LHCN-M2 (cell line): ENCODE measurements around the gene ZNF407. TPM values are rescaled to one million over a fixed set of nuclear protein-coding genes. Genes with fewer than 3 reads are reported as not detected.

ENCODE experiments used
- DNase-seq: peaks from one replicate; pipeline ENCODE4 v3.0.0-alpha.2; 2012; ENCODE audit warnings: low read depth
- total RNA-seq: library from RNA; depleted of rRNA; stranded (reverse); fragments of >200 nt; gene quantifications from 2 replicates; pipeline ENCODE4 v1.2.3, GENCODE V29; 2014

The ZNF407 gene
- total RNA-seq, 1 experiment from 2014 or later: 9.5 TPM

DNA sequence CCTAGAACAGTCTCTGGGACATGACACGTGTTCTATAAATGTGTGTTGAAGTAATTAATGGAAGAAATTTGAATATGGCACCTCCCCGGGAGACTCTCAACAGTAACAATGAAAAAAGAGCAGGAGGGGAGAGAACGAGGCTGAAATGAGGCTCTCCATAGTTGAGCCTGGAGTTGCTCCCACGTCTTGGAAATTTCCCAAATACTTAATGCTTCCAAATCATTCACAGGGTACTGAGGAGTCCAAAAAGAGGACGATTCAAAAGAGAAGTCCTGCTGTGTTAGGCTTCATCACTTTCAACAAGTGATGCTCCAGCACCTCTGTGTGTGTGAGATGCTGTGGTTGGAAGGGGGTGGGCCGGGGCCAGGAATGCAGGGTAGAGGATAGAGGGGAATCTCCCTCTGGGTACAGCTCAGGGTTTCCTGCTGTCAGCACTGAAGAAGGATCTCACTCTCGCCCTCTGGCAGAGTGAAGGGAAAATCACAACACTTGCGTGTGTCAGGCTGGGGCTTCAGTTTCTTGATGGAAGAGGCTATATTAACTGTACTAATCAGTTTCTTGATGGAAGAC lies 18.1 kb upstream of the ZNF407 start:
- DNase-seq: no peak

DNA sequence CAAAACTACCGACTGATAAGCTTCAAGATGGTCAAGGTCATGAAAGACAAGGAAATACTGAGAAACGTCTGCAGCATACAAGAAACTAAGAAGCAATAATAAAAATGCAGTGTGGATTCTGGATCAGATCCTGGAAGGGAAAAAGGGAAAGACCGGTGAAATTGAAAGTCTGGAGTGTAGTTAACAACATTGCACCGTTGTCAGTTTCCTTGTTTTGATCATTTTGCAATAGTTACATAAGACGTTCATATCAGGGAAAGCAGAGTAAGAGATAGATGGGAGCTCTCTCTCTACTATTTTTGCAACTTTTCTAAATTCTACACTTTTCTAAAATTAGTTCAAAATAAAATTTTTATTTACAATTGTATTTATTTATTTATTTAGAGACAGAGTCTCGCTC lies 15.0 kb upstream of the ZNF407 start:
- no peak for DNase-seq

DNA sequence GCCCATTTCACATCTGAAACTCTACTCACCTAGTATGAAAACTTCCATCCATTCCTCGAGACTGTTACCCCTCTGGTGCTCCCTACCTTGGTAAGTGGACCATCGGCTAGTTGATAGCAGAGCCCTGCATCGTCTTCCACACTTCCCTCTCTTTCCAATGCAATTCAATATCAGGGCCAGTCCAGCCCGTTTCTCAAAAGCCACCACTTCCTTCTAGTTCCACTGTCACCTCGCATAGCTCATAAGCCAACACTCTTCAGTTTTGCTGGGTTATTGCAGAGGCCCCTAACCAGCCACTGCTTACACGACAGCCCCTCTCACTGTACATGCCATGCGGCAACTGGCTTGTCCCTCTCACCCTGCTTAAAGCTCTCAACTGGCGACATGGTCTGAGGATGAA lies 10.2 kb upstream of the ZNF407 start:
- DNase-seq: no peak

DNA sequence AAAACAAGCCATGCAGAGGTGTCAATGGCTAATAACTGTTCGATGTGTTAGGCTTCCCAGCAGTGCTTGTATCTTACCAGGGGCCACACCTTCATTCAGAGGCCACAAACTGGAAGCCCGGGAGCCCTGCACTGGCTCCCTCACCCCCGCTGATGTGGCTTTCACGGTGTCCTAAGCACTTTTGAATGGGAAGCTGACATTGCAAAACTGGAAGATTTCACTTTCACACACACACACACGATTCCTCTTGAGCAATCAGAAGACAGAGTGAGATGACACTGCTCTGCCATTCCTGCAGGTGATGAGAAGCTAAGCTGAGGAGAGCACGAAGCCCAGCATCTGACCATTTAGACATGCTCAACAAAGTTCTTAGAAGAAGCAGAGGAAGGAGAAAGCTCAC lies 8.6 kb upstream of the ZNF407 start:
- DNase-seq: no peak

DNA sequence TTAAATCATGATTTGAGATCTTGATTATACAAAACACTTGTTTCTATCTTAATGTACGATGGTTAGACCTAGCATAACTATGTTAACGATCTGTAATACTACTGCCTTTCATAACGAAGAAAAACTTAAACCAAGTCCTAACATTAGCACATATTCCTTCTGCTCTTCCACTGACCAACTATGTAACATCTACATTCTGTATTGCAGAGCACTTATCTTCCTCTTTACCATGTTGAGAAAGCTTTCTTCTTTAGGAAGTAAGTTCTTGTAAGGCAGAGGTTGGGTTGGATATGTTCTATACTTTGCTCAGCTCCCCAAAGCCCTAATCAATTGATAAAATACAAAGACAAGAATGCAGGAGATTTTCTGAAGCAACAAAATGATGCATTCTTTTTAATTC lies 7.9 kb upstream of the ZNF407 start:
- no peak for DNase-seq

DNA sequence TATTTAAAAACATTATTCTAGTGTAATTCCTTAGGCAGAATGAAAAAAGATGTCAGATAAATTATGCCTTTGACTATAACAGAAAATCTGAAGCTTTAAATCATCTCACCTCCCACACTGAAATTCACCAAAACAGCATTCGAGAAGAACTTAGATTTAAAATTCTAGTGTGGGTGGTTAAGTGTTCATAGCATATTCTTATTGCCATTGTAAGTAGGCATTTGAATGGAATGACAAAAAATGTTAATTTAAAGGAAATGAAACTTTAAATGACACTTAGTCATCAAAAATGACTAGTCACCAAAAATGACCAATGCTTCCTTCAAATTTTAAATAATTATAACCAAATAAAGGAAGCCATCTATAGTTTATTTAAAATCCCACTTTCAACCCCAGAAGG lies 7.0 kb upstream of the ZNF407 start:
- DNase-seq: no peak

DNA sequence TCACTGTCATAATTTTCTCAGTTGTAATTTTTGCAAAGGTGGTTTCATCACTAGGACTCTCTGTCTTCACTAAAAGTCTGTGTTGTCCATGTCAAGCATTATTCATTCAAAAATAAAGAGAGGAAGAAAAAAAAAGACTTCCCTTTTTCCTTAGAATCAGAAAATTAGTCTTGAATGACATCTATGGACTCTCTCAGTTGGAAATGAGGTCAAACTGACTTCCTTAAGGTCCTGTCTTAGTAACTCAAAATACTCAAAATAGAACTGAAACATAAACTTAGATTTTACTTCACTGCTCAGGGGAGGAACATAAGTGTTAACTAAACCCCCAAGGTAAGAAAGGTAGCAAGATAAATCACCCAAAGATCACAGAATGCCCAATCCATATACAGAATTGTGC lies 2.2 kb upstream of the ZNF407 start:
- DNase-seq: no peak

DNA sequence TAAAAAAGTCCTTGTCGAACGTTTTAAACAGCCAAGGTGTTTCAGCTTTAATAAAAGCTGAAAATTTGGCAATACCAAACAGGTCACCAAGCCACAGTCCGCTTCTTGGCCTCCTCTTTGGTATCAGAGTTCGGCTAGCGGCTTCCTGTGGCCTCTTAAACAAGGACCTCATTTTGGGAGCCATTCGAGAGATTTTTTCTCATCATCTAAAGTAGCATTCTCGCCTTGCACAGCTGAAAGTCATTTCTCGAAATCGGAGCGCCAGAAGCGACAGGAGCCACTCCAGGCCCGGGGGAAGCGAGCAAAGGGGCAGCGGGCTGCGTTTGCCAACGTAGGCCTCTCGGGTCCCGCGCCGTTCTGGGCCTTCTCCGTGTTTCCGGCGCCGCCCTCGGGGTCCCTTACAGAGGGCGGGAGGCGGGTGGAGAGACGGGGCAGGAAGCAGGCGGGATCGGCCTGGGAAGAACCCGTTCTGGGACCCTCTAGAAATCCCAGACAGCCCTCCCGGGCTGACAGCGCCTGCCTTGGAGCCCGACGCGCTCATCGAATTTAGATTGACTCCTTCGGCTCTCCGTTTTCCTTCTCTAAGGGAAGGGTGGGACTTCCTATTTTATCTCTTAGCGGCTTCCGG lies 522 bp upstream of the ZNF407 start:
- DNase-seq: no peak

DNA sequence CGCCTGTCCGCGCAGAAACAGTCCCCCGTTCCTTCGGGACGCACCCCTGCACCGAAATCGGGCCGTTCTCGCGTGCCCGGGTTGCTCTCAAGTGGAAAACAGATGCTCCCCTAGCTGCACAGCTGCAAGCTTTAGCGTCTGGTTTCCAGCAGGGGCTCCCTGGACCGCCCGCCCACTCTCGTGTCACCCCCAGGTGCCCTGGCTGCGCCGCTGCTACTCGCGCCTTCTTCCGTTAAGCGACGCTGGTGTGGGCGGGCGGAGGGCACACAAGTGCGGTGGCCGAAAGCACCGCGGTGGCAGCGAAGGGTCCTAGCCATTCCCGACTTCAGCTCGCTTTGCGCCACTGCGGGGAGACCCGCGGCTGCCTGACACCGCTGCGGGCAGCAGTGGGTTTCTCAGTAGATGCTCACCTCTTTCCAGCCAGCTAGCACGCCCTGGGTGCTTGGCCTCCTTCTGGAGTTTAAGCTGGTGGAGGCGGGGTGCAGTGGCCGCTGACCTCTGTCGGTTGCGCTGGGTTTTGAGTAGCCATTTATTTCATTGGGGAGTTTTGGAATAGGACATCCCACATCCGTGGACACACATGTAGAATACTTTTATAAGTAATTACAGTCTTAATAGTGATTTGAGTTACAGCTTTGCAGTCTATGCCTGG lies 806 bp downstream of the ZNF407 start:
- peak; percentile 66 for DNase-seq

DNA sequence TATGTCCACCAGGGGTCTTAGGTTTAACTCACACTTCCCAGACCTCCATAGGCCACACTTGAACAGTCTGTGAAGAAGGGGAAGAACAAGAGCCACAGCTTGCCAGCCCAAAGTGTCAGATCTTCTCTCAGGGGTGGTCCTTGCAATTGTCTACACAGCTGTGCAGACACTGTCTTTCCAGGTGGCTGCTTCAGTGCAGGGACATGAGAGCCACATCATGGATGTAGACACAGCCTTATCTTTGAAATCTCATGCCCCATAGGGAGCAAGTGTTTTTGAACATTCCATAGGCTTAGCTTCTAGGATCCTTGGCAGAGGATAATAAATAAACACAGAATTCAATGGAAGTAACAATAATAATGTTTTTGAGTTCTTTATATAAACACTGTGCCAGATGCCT lies 6.7 kb downstream of the ZNF407 start:
- no peak for DNase-seq

DNA sequence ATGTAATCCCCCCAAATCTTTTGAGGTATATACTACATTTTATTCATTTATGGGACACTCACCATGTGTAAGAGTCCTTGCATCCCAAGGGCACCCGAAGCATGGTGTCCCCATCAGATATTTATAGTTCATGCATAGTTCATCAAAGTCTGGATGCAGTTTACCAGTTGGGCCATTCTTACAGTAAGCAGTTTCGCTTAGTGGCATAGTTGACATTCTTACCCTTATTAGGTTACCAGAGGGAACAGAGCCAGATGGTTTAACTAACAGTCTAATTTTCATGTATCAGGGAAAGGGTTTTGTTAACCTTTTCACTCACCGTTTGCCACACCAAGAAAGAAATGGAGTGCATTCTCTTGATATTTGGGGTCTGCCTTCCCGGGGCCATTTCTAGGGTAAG lies 7.1 kb downstream of the ZNF407 start:
- DNase-seq: no peak

DNA sequence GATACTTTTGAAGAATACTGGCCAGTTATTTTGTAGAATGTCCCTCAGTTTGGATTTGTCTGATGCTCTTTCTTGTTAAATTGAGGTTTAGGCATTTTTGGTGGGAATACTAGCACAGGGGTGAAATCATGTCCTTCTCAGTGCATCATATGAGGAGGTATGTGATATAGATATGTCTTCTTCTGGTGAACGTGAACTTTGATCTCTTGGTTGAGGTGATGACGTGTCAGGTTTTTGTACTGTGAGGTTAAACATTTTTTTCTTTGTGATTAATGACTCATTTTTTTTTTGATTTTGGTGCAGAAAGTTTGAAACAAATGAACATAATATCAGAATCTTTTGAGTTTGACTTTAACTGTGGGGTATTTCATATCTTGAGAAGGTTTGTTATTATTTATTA lies 11.0 kb downstream of the ZNF407 start:
- DNase-seq: no peak

DNA sequence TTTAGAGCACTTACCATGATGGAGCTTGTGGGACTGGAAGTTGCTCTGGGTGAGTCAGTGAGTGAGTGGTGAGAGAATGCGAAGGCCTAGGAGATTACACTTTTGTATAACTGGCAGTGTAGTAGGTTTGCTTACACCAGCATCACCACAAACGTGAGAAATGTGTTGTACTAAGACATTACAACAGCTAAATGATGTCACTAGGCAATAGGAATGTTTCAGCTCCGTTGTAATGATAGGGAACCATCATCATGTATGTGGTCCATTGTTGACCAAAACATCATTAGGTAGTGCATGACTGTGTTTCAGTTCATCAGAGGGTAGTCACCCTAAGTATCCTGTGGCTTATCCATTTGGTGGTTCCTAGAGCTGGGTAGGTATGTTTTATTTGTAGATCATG lies 11.9 kb downstream of the ZNF407 start:
- peak; percentile 56 for DNase-seq

DNA sequence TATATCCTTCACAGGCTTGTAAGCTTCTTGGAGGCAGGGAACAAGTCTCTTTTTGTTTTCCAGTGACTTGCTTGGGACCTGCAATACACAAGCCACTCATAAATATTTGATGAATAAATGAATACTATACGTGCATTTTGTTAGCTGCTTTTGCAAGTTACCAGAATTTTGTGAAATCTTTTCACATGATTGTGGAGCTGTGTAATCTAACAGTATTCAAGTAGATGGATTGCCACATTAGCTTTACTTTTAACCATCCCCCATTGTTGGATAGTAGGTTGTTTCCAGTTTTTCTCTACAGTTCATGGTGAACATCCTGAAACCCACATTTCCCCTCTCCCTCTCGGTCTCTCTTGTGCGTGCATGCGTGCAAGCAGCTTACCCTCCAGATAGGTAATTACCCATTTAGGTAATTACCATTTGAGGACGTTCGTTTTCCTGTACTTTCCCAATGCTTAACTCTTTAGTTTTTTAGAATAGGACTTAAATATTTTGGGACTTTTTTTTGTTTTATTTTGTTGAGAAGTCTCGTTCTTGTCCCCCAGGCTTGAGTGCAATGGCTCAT lies 12.5 kb downstream of the ZNF407 start:
- DNase-seq: no peak

DNA sequence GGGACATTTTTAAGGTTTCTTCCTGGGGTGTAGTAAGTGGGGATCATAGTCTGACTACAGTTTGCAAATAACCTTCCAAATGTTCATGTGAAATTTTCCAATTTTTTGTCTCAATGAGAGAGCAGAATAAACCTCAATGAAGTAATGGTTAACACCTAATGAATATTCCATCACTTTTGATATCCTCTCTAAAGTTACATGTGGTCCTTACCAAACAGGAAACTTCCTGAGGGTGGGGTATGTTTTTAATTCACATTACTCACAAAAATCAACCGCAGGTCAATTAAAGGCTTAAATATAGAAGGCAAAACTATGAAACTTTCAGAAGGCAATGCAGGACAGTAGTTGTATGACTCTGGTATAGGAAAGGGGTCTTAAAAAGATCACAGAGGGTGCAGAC lies 13.2 kb downstream of the ZNF407 start:
- DNase-seq: no peak

DNA sequence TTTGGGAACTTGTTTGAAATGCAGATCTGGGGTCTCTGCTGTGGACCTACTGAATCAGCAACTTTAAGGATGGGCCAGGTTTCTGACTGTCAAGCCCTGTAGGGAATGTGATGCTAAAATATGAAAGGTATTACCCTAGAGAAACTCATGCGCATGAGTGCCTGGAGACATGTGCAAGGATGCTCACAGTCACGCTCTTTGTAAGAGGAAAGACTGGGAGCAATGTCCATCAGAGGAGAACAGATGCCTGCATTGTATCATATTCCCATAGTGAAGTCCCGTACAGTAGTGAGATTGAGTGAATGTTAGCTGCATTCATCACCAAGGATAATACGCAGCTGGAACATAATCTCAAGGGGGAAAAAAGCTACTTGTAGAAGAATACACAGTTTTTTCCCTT lies 14.1 kb downstream of the ZNF407 start:
- no peak for DNase-seq

DNA sequence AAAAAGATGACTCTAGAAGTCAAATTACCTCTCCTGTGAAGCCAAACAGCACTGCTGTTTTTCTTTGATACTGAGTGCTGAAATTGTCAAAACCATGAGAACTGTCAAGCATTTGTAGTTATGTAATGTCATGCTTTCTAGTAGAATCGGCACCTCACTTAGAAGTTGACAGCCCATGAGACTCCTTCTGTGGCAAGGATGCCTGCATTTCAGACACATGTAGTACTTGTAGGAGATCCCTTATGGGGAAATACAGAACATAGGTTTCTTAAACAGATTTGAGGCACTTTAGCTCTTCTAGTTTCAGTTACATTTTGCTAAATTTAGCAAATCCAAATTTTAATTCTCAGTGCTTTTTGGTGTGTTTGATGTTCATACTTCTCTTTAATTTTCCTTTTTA lies 15.7 kb downstream of the ZNF407 start:
- no peak for DNase-seq

DNA sequence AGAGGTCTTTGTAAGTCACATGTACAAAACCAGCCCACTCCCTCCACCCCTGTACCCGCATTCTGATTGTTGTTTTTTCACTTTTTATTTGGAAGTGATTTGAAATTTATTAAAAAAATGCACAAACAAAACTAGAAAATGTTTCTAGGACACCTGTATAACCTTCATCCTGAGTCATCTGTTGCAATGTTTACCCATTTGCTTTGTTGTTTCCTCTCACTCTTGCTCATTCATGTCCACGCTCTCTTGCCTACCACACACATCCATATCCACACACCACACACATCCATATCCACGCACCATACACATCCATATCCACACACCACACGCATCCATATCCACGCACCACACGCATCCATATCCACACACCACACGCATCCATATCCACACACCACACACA lies 18.8 kb downstream of the ZNF407 start:
- DNase-seq: no peak

DNA sequence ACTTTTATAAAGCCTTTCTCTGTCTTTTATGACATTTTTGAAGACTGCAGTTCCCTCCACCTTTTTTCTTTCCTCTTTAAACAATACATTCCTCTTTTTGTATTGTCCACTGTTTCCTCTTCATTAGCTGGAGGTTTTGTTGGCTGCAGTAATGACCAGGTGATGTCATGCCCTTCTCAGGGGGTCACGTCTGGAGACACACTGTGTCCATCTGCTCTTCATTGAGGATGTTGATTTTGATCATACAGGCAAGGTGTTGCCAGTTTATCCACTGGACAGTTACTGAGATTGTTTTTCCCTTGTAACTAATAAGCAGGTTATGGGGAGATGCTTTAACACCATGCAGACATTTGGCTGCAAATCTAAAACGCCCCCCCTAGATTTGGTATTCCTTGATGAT lies 19.8 kb downstream of the ZNF407 start:
- no peak for DNase-seq

DNA sequence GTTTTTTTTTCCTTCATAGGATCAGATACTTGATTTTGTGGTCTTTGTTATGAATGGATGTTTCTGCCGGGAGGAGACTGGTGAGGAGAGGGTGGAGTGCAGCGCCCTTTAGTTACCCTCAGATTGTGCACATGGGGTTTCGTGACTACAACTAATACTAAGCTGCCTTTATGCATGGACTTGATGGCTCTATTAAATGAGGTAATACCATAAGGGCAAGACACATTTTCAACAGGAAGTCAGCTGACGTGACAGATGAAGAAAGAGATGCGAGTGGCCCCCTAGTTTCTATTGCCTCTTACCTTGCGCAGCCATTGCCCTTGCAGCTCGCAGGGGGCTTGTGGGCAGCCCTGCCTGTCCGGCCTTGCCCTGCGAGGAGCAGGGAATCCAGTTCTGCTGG lies 24.4 kb downstream of the ZNF407 start:
- DNase-seq: no peak

DNA sequence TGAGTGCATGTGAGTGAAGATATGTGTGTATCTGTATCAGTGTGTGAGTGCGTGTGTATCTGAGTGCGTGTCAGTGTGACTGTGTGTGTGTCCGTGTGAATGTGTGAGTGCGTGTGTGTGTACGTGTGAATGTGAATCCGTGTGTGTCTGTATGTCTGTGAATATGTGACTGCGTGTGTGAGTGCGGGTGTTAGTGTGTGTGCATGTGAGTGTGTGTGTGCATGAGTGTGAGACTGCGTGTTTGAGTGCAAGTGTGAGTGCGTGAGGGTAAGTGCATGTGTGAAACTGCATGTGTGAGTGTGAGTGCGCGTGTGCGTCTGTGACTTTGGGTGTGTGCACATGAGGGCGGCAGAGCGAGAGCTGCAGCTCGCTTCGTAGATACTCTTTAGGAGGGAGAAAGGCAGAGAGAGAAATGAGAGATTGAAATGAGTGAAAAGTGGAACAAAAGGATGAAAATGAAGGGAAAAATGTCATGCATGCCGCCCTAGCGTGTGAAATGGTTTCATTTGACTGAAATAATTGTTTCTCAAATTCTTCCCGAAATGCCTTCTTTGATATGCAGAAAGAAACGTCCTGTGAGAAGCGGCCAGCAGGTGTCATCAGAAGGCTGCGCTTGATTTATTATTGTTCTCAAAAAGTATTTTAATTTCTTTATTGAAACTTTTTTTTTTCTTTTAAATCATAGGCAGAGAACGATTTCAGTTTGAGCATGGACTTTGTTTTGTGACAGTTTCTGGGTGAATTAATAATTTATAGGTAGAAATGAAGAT lies 25.6 kb downstream of the ZNF407 start:
- DNase-seq: no peak

DNA sequence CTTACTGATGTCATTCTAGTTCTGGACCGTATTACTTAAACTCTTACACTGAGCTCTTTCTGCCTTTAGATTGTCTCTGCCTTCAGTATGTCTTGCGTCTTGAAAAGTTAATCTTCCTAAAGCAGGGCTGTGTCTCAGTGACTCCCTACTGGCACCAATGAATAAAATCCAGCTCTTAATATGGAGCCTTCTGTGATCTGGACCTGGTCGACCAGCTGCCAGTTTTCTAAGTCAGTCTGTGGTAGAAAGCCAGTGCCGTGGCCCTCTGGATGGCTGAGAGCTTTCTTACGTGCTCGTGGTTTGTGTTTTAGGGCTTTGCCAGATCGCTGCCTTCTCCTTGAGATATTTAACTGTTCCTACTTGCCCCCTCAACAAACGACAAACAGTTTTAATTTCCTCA lies 26.8 kb downstream of the ZNF407 start:
- no peak for DNase-seq
